NCI-H2227 (cell line): ENCODE data around the gene APBA1.

Experiments
- DNase-seq: peaks from one replicate; lab custom pipeline; 2025; ENCODE audit not compliant: unreplicated experiment; lab: John Stamatoyannopoulos, UW

The APBA1 gene

DNA sequence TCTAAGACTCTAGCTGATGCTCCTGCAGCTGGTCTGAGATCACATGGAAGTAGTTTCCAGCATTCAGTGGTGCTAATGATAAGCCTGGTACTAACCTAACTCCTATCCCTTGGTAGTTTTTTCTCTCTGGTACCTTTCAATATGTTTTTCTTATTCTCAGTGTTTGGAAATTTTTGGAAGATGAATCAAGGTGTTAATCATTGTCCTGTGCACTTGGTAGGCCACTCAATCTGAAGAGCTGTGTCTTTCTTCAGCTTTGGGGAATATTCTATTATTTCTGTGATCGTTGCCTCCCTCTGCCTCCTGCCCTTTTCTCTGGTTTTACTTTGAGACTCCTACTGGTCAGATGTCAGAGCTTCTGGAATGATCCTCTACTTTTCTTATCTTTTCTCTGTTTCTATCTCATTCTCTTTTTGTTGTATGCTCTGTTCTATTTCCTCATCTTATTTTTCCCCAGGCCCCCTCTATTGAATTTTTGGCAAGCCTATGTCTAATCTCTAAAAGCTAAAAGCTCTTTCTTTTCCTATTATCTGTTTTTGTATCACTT, 136.8 kb downstream of the APBA1 start:
- DNase-seq, result no peak

DNA sequence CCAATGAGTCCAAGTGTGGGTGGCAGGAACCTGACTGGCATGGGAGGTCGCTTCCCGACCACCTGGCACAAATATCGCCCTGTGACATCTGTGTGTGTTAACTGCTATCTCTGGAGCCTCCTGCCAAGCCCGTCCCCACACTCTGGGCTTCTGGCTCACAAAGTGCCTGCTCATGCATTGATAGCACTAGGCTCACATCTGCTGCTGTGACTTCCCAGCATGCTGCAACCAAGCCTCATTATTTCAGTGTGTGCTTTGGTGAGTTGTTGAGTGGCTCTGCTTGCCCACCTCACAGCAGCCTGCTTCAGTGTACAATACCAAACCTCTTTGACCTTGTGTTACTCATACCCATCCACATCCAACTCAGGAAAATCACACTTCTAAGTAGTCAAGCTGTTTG, 139.8 kb downstream of the APBA1 start:
- peak; percentile 31 for DNase-seq

DNA sequence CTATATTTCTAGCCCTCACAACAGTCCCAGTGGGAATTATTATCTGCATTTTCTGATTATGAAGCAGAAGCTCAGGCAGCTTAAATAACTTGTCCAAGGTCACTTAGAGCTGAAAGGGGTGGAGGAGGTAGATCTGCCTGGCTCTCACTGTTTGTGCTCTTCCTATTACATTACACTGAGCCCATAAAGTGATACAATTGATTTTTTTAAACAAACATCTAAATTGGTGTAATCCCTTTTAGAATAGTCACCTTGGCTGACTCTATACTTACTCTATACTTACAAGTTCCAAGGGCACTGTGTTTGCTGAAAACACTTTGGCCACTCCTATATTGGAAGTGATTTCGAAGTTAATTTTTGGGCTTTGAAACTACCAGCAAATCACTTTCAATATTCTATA, 144.7 kb downstream of the APBA1 start:
- no peak for DNase-seq

DNA sequence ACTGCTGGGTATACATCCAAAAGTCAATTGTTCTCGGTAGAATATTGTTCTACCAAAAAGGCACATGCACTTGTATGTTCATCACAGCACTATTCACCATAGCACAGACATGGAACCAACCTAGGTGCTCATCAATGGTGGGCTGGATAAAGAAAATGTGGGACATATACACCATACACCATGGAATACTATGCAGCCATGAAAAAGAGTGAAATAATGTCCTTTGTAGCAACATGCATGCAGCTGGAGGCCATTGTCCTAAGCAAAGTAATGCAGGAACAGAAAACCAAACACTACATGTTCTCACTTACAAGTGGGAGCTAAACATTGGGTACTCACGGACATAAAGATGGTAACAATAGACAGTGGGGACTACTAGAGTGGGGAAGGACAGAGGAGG, 145.5 kb downstream of the APBA1 start:
- no peak for DNase-seq

DNA sequence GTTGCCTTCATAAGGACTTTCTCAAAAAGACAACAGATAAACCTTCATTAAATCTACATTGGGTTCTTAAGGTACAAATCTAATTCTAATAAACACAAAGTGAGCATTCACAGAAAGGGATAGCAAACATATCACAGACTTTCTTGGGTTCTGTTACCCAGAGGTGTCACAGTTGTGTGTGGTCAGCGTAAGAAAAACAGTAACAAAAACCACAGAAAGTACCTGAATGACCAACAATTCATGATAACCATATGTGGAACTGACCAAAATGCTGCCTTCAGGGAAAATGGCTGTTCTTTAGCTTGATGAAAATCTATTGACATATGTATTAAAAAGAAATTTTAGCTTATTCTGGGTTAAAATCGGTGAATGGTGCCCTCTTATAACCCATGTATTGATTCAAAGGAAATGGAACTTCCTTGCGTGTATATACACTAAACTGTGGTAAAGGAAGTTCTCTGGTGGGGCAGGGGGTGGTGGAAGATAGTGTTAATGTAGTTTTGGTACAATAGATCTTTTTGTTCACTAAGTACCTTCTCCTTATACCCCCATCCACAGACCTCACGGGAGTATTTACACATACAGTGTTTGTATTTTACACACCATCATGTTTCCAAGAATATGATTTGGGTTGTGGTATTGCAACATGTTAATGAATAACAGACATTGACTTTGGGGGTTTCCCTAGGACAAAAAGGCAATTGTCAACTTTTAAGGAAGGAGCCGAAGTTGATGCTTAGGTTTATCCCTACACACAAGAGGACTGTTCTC, 152.5 kb downstream of the APBA1 start:
- no peak for DNase-seq

DNA sequence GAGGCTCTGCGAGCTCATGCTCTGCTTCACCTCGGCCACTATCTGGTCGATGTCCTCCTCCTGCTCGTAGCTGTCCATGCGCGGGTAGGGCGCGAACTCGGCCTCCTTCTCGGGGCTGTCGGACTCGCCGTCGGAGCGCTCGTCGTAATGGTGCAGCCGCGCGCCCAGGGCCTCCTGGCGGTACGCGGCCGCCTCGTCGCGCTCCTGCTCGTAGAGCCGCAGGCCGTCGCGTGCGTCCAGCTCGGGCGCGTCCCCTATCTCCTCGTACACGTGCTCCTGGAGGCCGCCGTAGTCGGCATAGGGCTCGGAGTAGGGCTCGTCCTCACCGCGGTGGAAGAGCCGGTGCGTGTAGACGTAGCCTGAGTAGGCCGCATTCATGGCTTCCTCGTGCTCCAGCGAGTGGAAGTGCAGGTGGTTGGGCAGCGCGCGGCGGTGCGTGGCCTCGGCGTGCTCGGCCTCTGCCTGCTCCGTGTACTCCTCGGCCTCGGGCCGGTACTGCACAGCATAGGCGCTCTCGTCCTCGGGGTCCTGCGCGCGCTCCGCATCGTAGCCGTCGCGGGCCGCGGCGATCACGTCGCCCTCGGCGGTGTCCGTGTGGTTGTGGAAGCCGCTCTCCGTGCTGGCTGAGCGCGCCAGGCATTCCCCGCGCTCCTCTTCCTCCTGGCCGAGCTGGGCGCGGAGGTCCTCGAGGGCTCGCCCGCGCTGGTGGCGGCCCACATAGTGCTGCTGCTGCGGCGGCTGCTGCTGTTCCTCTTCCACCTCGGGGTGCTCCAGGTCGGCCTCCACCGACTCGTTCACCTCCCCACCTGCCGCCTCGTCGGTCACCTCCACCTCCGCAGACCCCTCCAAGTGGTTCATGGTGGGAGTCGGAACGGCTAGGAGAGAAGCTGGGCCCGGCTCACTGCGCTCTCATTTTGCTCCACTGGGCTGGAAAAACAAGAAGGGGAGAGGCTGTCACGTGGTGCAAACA, 155.5 kb downstream of the APBA1 start:
- DNase-seq, result no peak

DNA sequence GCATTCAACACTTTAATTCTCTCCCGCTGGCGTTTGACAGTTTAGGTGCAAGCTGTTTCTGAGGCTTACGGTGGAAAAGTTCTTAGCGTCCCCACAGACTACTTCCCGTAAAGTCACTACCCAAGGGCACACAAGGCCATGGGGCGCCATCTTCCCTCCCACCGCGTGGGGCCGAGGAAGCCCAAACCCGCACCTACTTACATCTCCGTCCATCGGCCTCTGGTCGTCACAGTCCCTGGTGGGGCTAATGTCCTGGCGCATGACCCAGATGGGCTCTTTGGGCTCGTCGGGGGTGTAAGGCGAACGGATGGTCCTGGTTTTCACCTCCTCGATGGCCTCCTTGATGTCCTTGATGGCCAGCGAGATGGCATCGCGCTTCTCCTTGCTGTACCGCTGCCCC, 156.4 kb downstream of the APBA1 start:
- DNase-seq, result no peak

DNA sequence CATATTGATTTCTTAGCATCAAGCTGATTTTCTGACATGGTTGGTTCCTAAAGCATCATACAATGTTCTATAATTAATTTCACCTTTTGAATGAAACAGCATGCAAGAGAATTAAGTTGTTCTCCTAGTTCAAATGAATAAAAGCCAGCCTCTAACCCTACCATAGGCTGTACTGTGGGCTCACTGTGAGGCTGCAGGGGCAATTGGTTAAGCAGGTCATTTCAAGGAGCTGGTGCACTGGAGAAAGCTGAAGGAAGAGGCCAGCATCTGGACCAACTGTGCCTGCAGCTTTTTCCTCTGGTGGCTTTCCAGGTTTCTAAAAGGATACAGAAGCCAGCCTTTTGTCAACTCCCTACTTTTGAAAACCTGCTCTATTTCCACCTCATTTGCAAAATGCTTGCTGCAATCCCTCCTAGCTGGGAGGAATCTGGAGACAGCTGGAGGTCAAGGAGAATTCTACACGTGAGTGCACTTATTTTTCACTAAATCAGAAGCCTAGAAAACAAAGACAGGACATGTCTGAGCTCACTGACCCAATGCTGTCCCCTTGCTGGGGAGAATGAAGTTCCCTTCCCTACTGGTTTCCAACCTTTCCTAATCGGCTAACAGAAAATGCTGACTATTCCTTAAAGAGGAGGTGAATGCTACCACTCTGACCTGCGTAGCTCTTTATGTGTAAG, 158.9 kb downstream of the APBA1 start:
- DNase-seq, result no peak

DNA sequence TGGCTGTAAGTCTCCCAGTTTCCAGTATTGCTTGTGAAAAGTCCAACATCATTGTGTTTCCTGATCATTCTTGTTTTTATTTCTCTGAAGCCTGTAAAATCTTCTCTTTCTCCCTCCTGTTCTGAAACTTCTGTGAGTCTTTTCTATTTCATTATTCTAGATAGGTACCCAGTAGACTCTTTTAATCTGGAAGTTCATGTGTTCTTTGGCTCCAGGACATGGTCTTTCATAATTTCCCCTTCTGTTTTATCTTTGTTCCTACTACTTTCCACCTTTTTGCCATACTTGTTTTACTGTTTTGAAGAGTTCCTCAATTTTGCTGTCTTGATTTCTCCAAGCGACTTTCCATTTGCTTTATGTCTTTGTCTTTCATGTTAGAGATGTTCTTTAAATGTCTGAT, 168.1 kb downstream of the APBA1 start:
- DNase-seq, result no peak

DNA sequence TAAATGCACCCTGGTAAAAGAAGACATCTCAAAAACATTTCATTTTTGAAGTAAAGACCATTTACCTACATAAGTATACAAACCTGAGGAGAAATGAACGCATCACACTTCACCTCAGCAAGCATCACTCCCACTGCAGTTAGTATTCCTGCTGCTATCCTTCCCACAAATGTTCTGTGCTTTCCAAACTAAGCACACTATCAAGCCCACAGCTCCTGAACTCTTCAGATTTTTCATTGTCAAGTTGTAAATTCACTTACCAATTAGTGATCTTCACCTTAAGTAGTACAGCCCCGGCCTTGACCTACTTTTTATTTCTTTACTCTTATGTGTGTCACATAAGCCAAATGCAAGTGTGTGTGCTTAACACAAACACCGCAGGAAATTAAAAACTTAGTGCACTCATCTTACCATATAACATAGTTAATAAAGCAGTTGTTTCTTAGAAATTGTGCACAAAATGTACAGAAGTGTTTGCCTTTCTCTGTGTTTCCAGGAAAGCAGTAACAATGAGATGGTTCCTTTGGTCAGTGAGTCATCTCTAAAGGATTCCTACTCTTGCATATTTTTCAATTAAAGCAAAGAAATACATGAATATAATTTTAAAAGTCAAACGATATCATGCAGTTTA, 169.4 kb downstream of the APBA1 start:
- DNase-seq, result no peak

DNA sequence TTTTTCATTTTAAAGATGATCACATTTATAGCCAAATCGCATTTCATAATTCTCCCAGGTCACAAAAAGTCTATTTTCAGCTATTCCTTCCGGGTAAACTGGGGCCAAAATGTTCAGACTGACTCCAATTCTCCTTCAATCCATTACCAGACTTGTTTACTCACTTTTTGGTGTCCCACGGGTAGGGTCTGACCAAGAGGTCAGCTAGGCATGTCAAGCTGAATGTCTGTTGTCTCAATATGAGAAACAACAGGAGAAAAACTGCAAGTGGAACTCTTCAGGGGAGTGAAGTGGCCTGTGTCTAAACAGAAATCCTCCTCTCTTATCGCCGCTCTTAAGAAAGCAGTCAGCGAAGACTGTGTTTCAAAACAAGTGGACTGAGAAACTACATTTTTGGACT, 171.3 kb downstream of the APBA1 start:
- DNase-seq, result no peak

DNA sequence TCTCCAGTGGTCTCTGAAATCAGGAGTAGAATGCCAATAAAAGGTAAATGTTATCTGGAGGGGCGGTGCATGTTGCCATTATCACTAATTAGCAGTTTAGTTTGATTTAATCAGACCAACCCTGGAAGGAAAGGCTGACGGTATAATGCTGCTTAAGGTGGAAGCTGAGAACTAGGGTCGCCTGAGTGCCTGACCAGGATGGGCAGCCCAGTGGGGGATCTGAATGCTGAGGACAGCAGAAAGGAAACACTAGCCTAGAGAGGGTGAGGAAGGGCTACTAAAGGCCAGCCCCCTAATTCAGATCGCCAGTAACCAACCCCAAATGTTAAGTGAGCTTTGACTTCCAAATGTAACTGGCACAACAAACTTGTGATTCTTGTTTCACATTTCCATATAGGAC, 172.2 kb downstream of the APBA1 start:
- DNase-seq, result no peak

DNA sequence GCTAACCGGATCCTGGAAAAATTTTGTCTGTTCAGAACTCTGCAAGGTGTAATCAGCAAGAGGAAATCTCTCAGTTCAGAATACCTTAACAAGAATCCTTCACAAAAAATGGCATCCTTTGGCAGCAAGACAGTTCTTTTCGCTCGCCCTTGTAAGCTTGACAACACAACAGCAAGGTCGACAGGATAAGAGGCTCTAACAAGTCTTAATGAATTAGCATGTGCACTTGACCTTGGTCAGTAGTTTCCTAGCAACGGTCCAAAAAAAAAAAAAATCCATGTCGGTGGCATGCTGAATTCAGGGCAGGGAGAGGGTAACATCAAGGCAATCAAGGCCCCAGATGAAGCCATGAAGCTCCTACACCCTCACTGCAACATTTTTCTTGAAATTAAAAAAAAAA, 172.8 kb downstream of the APBA1 start:
- no peak for DNase-seq

DNA sequence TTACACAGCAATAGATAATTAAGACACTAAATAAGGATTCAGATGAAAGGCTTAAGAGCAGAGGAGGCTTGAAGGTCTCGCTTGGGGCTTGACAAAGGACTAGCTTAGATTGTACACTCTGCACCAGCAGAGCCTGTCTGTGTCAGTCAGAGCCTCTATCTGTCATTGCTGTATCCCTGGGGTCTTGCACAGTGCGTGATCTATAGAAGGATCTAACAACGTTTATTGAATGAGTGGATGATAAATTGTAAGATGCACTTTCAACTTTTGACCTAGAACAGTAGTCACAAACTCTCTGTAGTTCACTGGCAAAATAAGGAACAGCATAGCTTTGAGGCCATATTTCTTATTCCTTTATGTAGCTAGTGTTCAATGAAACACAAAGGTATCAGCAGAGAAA, 173.7 kb downstream of the APBA1 start:
- no peak for DNase-seq

DNA sequence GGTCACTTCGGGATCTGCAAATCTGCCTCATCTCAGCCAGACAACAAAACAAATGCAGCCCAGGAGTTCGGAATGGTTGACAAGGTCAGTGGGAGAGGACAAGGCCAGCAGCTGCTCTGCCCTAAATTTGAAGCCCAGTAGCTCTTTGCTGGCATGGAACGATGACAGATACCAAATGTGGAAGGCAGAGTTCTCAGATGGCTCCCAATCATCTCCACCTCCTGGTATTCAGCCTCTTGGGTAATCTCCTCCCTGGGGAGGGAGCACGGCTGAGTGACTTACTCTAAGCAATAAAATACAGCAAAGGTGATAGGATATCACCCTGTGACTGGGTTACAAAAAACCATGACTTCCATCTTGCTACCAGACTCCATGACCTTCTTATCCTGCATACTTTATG, 174.4 kb downstream of the APBA1 start:
- no peak for DNase-seq

DNA sequence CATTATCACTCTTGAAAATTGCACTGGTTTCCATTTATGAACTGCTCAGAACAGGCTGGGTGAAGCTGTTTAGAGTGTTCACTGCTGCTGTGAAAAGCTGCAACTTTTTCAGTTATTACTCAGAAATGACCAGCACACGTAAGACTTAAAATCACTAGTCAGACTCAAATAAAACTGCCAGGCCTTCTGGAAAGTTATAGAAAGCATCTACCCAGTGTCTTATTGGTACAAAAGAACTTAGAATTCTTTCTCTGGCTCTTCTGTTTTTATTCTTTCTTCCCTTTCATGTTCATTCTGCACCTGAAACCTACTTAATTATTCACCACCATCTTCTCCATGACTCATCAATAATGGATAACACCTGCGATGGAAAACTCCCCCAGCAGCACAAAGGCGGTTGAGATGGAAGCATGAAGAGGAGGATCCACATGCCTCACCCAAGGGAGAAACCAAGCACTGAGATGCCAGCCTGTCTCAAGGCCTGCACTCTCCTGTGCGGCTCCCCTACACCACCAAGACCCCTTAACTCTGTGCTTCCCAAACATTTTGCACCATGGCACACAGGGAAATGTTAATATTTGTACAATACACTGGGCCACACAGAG, 175.2 kb downstream of the APBA1 start:
- DNase-seq, result no peak

DNA sequence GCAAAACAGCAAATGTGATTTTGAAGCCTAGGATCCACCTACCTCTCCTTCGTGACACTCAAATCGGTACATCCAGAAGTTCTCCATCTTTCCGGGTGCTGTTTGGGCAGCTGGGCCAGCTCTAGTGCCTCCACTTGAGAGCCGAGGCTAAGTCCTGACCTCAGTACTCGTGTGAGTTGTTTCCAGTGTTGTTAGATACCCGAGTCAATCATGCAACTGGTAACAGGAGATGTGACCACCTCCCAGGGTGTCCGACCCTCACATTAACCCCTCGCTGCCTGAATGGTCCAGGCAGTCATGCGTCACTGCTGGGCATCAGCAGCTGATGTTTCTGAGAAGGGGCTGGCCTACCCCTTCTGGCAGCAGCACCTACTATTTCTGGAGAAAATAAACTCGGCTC, 176.9 kb downstream of the APBA1 start:
- no peak for DNase-seq

DNA sequence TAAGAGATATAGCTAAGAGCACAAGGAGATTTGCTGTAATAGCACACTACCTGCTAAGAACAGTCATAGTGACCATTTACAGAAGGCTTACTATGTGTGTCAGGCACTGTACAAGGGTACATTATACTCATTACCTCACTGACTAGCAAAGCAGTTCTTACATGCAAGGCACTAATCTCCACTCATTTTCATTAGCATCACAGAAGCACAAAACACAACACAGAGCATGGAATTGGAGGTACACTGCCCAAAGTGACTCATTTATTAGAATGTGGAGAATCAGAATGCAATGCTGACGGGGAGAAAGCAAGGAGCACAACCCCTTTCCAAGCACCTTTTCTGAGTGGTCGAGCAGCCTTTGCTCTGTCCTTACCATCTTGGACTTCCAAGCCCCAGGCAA, 177.4 kb downstream of the APBA1 start:
- DNase-seq, result no peak

DNA sequence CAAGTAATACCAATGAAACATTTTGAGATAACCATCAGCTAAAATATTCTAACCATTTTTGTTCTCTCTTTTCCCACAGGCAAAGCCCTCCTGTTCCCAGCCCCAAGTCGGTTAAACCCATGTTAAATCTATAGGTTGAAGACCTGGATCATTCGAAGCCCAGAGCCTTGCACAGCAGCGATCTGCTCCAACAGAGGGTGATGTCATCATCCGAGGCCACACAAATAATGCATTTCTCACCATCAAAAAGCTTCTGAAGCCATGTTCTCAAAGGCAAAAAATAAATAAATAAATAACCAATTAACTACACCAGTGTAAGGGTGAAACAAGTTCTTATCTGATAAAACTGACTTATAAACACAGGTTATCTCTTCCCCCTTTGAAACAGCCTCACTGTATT, 178.0 kb downstream of the APBA1 start:
- DNase-seq, result no peak

DNA sequence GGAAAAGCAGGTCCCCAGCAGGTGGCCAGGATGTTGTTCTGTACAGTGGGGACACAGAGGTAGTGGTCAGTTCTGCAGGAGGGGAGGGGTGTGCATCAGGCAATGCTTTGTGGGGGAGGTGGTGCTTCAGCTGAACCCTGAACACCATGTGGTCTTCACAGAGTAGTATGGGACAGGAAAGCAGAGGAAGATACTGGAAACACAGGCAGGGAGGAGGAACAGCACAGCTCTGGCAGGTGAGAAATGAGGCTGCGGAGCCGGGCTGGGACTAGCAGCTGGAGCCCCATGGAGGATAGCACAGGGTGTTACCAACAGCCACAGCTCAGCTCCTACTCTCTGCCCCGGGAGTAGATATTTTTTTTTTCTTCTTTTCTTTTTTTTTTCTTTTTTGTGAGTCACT, 185.7 kb downstream of the APBA1 start:
- DNase-seq, result no peak

DNA sequence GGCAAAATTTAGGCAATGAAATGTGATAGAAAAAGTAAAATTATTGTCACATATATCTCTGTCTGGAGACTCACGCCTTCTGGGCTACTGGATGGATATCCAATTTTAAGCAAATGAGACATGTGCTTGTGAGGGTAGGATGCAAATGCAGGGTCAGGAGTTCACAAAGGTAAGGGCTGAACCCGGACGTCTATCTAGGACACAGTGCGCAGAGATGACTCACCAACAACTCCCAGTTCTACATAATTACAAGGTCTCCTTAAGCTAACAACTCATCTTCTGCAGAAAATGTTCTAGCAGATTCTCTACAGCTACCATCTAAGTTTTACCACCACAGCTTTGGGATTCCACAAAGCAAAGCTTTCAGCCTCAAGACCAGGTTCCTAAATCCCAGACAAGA, 186.7 kb downstream of the APBA1 start:
- DNase-seq, result no peak
